ENCODE results near the gene COMMD10.

The COMMD10 gene

DNA sequence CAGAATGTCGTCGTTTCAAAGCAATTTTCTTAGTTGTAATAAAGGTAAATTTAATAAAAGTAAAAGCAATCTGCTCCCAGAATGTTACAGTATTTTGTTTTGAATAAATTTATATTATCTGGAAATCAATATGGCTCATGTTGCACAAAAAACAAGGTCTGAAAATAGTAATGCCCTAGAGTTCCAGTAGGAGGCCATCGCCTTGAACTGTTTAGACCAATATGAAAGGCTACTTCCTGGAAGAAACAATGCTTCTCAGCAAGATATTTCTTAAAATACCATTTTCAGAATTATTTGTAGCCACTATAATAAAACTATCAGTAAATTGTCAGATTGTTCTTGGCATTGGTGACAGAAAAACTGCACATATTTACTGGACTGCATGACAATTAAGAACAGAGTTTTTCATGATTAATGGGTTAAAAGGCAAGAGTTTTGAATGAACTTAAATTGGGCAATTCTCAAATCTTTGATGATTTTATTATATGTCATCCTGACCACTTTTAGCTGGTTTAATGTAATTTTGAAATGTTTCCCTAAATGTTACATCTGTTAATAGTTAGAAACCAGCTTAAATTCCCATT, 153.2 kb downstream of the COMMD10 start:
- TF ChIP-seq, protein P1, sequence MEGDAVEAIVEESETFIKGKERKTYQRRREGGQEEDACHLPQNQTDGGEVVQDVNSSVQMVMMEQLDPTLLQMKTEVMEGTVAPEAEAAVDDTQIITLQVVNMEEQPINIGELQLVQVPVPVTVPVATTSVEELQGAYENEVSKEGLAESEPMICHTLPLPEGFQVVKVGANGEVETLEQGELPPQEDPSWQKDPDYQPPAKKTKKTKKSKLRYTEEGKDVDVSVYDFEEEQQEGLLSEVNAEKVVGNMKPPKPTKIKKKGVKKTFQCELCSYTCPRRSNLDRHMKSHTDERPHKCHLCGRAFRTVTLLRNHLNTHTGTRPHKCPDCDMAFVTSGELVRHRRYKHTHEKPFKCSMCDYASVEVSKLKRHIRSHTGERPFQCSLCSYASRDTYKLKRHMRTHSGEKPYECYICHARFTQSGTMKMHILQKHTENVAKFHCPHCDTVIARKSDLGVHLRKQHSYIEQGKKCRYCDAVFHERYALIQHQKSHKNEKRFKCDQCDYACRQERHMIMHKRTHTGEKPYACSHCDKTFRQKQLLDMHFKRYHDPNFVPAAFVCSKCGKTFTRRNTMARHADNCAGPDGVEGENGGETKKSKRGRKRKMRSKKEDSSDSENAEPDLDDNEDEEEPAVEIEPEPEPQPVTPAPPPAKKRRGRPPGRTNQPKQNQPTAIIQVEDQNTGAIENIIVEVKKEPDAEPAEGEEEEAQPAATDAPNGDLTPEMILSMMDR (IDR thresholded peaks at IDR 0.05; ENCODE audit: low read depth, low read length), result peak; percentile 10
- TF ChIP-seq, protein P2, sequence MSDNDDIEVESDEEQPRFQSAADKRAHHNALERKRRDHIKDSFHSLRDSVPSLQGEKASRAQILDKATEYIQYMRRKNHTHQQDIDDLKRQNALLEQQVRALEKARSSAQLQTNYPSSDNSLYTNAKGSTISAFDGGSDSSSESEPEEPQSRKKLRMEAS (IDR thresholded peaks at IDR 0.05; ENCODE audit: low read depth, low read length), result no peak
- TF ChIP-seq MYC (IDR thresholded peaks at IDR 0.05; ENCODE audit: low read depth, low read length), result no peak
- DNase-seq (ENCODE audit: low read depth), result peak; percentile 1
- H3K4me3 ChIP-seq (ENCODE audit: low read depth, low read length), result no peak overlapping the region

DNA sequence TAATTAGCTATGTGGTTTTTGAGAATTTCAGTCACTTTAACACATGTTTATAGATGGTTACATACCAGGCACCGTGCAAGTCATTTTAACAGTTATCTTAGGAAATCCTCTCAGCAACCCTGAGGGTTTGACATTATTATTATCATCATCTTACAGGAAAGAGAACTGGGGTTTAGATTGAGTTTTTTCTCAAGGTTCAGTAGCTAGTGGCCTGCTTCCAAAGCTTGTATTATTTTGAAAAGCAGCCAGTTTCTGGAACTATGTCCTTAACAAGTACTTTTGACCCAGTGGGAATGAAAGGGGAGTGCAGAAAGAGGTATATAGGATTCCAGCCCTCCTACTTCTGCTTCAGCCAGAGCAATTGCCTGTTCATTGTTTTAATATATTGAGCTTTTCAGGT, 157.5 kb downstream of the COMMD10 start:
- DNase-seq (ENCODE audit: low read depth), result no peak
- H3K4me3 ChIP-seq (ENCODE audit: low read depth, low read length), result no peak overlapping the region
- TF ChIP-seq, protein P1 (IDR thresholded peaks at IDR 0.05; ENCODE audit: low read depth, low read length), result no peak
- no peak for TF ChIP-seq POLR2A (IDR thresholded peaks at IDR 0.05; ENCODE audit: extremely low read depth, insufficient read length)
- TF ChIP-seq, protein P2 (IDR thresholded peaks at IDR 0.05; ENCODE audit: low read depth, low read length), result no peak
- TF ChIP-seq MYC (IDR thresholded peaks at IDR 0.05; ENCODE audit: low read depth, low read length), result no peak

DNA sequence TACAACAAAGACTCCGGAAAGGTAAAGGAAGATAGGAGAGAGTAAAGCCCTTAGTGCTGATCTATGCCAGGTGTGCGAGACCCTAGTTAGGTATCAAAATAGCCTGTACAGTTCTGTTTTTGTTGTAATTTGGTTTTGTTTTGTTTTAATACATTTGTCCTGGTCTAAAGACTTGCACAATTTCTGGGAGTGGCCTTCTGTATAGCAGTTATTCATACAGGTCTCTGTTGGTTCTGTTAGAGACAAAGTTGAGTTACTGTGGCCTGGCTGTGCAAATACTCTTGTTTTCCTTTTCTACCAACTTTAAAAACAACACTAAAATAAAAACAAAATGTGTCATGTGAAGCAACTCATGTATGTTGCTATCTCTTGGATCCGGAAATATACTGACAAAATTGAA, 163.6 kb downstream of the COMMD10 start:
- no peak for DNase-seq (ENCODE audit: low read depth)
- H3K4me3 ChIP-seq (ENCODE audit: low read depth, low read length), result no peak overlapping the region
- TF ChIP-seq, protein P2 (IDR thresholded peaks at IDR 0.05; ENCODE audit: low read depth, low read length), result no peak
- TF ChIP-seq POLR2A (IDR thresholded peaks at IDR 0.05; ENCODE audit: extremely low read depth, insufficient read length) (no peak), MYC (IDR thresholded peaks at IDR 0.05; ENCODE audit: low read depth, low read length) (no peak)
- TF ChIP-seq, protein P1 (IDR thresholded peaks at IDR 0.05; ENCODE audit: low read depth, low read length), result no peak

DNA sequence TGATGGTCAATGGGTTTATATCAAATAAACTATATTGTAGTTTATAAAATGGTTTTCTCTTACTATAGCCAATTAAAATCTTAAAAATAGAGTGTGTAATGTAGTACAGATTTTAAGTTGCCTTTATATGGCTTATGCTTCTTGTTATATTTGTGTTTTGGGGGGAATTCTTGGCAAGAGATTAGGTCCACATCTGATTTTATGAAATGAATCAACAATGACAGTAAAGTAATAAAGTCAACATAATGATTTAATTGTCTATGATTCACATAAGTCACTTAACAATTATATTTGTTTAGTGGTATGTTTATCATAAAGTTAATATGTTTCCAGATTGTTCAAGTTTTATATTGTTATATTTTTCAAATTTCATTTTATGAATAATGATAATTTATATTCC, 164.8 kb downstream of the COMMD10 start:
- TF ChIP-seq, protein P1 (IDR thresholded peaks at IDR 0.05; ENCODE audit: low read depth, low read length), result no peak
- no peak for TF ChIP-seq MYC (IDR thresholded peaks at IDR 0.05; ENCODE audit: low read depth, low read length)
- TF ChIP-seq POLR2A (IDR thresholded peaks at IDR 0.05; ENCODE audit: extremely low read depth, insufficient read length), result no peak
- TF ChIP-seq, protein P2 (IDR thresholded peaks at IDR 0.05; ENCODE audit: low read depth, low read length), result no peak
- DNase-seq (ENCODE audit: low read depth), result no peak
- H3K4me3 ChIP-seq (ENCODE audit: low read depth, low read length), result no peak overlapping the region

DNA sequence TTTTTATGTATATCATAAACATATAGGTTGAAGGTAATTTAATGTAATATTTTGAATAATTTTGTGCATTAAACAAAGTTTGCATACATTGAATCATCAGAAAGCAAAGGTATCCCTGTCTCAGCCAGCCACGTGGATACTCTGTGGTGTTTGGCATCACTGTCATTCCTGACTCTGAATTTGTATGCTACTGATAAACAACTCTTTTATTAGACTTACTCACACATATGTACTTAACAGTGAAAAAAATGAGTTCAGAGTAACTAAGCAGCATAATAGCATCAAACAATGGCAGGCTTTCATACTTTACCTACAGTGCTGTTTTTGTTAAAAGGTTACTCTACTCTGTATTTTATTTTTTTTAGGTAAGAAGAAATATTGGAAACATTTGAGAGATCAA, 171.9 kb downstream of the COMMD10 start:
- DNase-seq (ENCODE audit: low read depth), result no peak
- no peak for TF ChIP-seq MYC (IDR thresholded peaks at IDR 0.05; ENCODE audit: low read depth, low read length)
- no peak for TF ChIP-seq POLR2A (IDR thresholded peaks at IDR 0.05; ENCODE audit: extremely low read depth, insufficient read length)
- TF ChIP-seq, protein P2 (IDR thresholded peaks at IDR 0.05; ENCODE audit: low read depth, low read length), result no peak
- TF ChIP-seq, protein P1 (IDR thresholded peaks at IDR 0.05; ENCODE audit: low read depth, low read length), result no peak
- no peak overlapping the region for H3K4me3 ChIP-seq (ENCODE audit: low read depth, low read length)
